ENCODE results near the gene SPATA7.
"Not testable (repeated sequence)": the region's sequence is repeated elsewhere in the genome, so short reads cannot be mapped to it uniquely, and the experiment has no call there.

SPATA7 gene

GRCh38 chr14:88385212-88386101 lies at the start of gene SPATA7:
Gene SPATA7, plus strand, starts transcription at chr14:88385657. Its CDS starts 162 bp downstream, at chr14:88385819.
- DNase-seq (peak; percentile 90), ATAC-seq (peak; percentile 98)

- DNase-seq: no peak
- no peak for ATAC-seq
These were observed 45.1 kb upstream of the SPATA7 start for GRCh38 chr14:88340357-88340756.

GRCh38 chr14:88342980-88343379 lies 42.5 kb upstream of the SPATA7 start:
- DNase-seq (no peak), ATAC-seq (no peak)

- no peak for ATAC-seq
- no peak for DNase-seq
These were observed 39.3 kb upstream of the SPATA7 start for GRCh38 chr14:88346048-88346639.

GRCh38 chr14:88348546-88348945 lies 36.9 kb upstream of the SPATA7 start:
- no peak for DNase-seq
- ATAC-seq: no peak

GRCh38 chr14:88351966-88352691 lies 33.3 kb upstream of the SPATA7 start:
- DNase-seq (no peak), ATAC-seq (no peak)

GRCh38 chr14:88352698-88353097 lies 32.8 kb upstream of the SPATA7 start:
- ATAC-seq (no peak), DNase-seq (no peak)

- no peak for DNase-seq
- no peak for ATAC-seq
These were observed 31.1 kb upstream of the SPATA7 start for GRCh38 chr14:88354358-88354757.

GRCh38 chr14:88359500-88359899 lies 26.0 kb upstream of the SPATA7 start:
- DNase-seq: no peak
- no peak for ATAC-seq

GRCh38 chr14:88363644-88364043 lies 21.8 kb upstream of the SPATA7 start:
- DNase-seq (no peak), ATAC-seq (no peak)

- DNase-seq: no peak
- ATAC-seq: no peak
These were observed 20.6 kb upstream of the SPATA7 start for GRCh38 chr14:88364710-88365413.

GRCh38 chr14:88369496-88369895 lies 16.0 kb upstream of the SPATA7 start:
- DNase-seq: no peak

GRCh38 chr14:88379706-88380343 lies 5.6 kb upstream of the SPATA7 start:
- ATAC-seq: no peak
- DNase-seq: no peak

More at GRCh38 chr14:88369496-88369895, 16.0 kb upstream of the SPATA7 start:
- no peak for ATAC-seq

GRCh38 chr14:88380405-88380804 lies 5.1 kb upstream of the SPATA7 start:
- DNase-seq (no peak), ATAC-seq (no peak)

GRCh38 chr14:88381634-88382033 lies 3.8 kb upstream of the SPATA7 start:
- not testable (repeated sequence) for ATAC-seq

GRCh38 chr14:88384718-88385117 lies 739 bp upstream of the SPATA7 start:
- no peak for DNase-seq
- ATAC-seq: no peak

More at GRCh38 chr14:88381634-88382033, 3.8 kb upstream of the SPATA7 start:
- DNase-seq: not testable (repeated sequence)

- no peak for ATAC-seq
These were observed 868 bp downstream of the SPATA7 start for GRCh38 chr14:88386256-88386794.

GRCh38 chr14:88388741-88389282 lies 3.4 kb downstream of the SPATA7 start:
- no peak for DNase-seq
- ATAC-seq: no peak

More at GRCh38 chr14:88386256-88386794, 868 bp downstream of the SPATA7 start:
- DNase-seq: no peak

GRCh38 chr14:88392609-88393008 lies 7.2 kb downstream of the SPATA7 start:
- ATAC-seq (no peak), DNase-seq (no peak)

- no peak for ATAC-seq
- DNase-seq: no peak
These were observed 25.6 kb downstream of the SPATA7 start for GRCh38 chr14:88411039-88411438.

GRCh38 chr14:88417594-88417993 lies 32.1 kb downstream of the SPATA7 start:
- no peak for DNase-seq

More at GRCh38 chr14:88417594-88417993, 32.1 kb downstream of the SPATA7 start:
- ATAC-seq: no peak

Measured in stimulated activated naive CD8-positive, alpha-beta T cell treated with anti-CD3 and anti-CD28 coated beads, Interleukin-15, Interleukin-2, amounts not matched to agents 100 U/mL and 50 U/mL, for 24 hours (primary cell).